ENCODE results near the gene WDR44.
"Not testable (repeated sequence)": the region's sequence is repeated elsewhere in the genome, so short reads cannot be mapped to it uniquely, and the experiment has no call there.

WDR44 gene, protein sequence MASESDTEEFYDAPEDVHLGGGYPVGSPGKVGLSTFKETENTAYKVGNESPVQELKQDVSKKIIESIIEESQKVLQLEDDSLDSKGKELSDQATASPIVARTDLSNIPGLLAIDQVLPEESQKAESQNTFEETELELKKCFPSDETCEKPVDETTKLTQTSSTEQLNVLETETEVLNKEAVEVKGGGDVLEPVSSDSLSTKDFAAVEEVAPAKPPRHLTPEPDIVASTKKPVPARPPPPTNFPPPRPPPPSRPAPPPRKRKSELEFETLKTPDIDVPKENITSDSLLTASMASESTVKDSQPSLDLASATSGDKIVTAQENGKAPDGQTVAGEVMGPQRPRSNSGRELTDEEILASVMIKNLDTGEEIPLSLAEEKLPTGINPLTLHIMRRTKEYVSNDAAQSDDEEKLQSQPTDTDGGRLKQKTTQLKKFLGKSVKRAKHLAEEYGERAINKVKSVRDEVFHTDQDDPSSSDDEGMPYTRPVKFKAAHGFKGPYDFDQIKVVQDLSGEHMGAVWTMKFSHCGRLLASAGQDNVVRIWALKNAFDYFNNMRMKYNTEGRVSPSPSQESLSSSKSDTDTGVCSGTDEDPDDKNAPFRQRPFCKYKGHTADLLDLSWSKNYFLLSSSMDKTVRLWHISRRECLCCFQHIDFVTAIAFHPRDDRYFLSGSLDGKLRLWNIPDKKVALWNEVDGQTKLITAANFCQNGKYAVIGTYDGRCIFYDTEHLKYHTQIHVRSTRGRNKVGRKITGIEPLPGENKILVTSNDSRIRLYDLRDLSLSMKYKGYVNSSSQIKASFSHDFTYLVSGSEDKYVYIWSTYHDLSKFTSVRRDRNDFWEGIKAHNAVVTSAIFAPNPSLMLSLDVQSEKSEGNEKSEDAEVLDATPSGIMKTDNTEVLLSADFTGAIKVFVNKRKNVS

DNA sequence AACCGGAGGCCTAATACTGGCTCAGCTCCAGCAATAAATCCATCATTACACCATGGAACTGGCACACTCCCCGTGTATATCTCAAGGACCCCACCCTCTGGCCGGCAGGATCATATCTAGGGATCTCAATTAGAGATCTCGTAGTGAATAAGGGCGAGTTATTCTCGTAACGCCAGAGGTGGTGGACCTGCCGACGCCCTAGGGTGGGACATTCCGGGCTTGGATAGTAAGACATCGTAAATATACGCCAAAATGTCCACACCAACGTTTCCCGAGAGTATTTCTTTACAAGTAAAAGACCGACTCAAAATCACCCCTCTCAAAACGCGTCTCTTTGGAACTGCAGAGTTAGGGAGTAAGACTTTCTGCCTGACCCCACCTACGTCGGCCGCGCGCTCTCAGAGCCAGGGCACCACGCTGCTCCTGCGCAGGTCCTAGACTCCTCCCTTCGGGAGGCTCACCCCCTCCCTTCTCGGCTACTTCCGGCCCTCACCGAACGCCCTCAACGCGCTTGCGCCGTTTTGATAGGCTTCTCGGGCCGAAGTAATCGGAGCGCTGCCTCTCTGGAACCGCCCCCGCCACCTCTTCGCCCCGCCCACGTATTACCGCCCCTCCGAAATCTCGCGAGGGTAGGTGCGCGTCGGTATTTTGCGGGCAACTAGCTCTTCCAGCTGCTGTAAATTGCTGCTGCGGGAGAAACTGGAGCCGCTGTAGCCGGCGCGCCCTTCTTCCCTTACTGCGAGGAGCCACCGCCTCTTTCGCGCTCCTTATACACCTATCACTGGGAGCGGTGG is at the start of gene WDR44:
WDR44 (plus strand) TSS at position 643 of the 794 bp plus-strand sequence. CDS start 398 bp downstream, outside the sequence.
- DNase-seq, result peak; percentile 98

DNA sequence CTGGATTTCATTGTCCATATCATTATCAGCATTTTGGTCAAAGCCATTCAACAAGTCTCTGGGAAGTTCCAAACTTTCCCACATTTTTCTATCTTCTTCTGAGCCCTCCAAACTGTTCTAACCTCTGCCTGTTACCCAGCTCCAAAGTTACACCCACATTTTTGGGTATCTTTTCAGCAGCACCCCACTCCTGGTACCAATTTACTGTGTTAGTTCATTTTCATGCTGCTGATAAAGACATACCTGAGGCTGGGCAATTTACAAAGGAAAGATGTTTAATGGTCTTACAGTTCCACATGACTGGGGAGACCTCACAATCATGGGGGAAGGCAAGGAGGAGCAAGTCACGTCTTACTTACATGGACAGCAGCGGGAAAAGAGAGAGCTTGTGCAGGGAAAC is 40.1 kb upstream of the WDR44 start:
- not testable (repeated sequence) for DNase-seq

DNA sequence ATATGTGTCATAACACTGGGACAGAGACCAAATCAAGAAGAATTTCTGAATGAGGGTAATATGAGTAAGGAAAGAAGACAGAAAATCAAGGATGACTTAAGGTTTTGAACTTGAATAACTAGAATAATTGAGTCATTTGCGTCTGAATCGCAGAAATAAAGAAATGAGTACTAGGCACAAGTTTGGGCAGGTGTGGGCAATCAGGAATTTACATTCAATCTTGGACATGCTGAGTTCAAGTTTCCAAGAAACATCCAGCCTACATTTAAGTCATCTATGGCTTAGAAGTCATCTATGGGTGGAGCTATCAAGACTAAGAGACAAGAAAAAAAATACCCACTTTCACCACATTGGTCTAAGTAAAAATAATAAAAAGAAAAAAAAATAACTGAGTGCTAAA is 30.4 kb upstream of the WDR44 start:
- no peak for DNase-seq

DNA sequence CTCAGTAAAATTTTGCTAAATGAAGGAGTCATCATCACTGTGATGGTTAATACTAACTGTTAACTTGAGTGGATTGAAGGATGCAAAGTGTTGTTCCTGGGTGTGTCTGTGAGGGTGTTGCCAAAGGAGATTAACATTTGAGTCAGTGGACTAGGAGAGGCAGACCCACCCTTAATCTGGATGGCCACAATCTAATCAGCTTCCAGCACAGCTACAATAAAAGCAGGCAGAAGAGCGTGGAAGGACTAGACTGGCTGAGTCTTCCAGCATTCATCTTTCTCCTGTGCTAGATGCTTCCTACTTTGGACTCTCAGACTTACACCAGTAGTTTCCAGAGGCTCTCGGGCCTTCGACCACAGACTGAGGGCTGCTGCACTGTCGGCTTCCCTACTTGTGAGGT is 21.3 kb upstream of the WDR44 start:
- no peak for DNase-seq

DNA sequence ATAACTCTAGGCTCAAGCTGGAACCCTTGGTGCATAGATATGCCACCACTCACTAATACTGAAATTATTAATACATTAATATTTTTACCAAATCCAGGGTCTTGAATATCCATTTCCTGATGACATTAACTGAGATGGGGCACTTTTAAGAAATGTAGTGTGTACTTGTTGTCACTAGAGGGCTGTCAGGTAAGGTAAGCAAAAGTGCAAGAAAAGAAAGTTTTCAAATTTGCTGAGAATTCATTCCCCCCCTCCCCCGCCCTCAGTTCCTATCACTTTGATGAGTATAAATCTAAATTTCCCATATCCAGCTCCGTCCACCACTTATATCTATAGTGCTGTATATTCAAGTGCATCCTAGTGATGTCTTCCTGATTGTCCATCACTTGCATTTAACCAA is 20.5 kb upstream of the WDR44 start:
- DNase-seq, result no peak

DNA sequence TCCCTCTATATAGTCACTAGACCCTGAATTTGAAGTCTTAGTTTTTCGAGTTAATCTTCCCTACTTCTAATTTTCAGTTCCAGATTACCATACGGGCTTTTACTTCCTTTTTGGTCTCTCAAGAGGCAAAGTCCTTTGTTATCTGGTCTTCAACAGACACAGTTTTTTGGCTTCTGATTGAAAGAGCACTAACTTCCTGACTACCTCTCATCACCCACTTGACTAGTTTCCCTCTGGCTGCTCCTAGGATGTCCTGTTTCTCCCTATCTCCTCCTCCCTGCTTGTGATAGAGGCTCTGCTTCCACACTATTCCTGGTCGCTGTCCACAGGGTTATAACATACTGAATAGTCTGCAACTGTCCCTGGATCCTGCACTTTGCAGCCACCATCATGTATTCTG is 16.7 kb upstream of the WDR44 start:
- DNase-seq, result no peak

DNA sequence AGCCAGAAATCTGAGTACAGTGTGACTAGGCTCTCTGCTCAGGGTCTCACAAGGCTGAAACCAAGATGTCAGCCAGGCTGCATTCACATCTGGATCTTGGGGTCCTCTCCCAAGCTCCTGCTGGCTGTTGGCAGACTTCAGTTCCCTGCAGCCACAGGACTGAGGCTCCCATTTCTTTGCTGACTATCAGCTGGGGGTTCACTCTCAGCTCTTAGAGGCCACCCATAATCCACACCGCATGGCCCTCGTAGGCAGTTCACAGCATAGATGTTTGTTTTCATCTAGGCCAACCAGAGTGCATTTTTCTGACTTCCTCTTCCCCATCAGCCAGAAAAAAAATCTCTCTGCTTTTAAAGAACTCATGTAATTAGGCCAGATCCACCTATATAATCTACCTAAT is 8.2 kb upstream of the WDR44 start:
- DNase-seq, result no peak

DNA sequence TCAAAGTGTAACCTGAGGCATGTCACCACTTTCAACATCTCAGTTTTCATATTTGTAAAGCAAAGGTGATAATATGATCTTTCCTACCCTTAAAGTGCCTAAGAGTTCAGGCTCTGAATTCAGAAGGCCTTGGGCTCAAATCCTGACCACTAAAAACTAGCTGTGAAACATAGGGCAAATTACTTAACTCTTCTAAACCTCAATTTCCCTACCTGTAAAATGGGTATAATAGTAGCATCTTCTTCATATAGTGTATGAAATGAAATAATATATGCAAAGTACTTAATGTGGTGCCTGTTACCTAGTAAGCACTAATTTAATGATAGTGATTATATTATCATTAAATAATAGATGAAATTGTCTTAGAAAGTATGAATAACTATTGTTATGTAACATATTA is 7.0 kb upstream of the WDR44 start:
- DNase-seq, result no peak

DNA sequence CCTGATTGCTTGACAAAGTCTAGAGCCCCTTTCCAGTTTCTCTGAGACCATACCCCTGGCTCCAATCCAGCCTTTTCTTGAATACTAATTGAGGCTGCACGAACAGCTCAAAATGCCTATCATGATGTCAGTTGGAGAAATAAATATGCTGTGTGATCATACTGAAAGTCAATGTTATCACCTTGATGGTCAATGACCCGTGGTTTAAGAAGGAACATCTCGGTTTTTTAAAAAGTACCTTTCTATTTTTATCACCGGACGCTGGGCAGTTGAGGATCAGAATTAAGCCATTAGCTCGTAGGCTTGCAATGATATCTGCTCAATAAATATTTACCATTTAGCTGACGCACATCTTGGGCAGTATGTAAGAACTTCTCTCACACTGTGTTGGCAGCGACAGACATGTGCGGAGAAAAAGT is 852 bp upstream of the WDR44 start:
- no peak for DNase-seq

DNA sequence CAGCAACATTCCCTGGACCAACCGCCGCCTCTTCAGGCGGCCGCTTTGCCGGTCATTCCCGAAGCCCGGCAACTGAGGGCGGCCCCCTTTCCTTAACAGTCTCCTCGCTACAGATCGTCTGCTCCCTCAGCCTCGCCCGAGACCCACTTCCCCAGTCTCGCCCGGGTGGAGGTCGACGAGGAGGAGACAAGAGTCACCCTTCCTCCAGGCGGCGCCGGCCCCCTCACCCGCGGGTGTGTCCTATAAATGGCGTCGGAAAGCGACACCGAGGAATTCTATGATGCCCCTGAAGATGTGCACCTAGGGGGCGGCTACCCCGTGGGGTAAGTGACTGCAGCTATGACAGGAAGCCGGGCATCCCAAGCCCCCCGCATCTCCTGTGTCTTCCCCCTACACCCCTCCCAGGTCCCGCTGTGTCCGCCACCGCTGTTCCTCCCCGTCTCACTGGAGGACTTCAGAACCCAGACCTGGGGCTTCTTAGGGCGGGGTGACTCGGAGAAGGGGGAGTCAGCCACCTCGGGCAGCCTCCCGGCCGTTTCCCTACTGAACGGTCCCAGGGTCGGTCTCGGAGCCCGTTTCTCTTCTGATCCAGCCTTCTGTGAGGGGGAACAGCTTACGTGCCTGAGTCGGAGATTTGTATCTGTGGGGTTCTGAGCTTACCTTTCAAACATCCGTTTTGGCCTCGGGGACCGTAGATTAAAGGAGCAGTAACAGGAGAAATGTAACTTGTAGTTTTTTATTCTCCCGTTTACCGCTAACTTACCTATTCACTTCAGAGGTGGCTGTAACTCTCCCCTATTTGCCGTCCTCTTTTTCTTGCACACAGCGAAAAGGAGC is 570 bp downstream of the WDR44 start:
- DNase-seq, result peak; percentile 20

DNA sequence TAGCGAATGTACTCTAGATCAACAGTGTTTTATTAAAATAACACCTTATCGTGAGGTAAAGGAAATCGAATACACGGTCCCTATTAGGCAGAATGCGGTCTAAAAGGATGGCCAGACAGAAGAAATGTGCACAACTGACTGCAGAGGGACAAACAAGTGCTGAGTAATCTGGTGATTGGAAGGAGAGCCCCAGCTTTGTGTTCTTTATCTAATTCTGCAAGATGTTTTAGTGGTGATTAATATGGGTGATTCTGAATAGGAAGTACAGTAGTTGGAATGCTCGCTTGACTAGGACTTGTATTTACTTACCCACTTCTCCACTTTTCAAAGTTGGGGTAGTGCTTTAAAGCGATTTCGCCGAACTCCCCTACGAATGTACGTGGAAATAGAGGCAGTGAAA is 1.2 kb downstream of the WDR44 start:
- DNase-seq, result no peak

DNA sequence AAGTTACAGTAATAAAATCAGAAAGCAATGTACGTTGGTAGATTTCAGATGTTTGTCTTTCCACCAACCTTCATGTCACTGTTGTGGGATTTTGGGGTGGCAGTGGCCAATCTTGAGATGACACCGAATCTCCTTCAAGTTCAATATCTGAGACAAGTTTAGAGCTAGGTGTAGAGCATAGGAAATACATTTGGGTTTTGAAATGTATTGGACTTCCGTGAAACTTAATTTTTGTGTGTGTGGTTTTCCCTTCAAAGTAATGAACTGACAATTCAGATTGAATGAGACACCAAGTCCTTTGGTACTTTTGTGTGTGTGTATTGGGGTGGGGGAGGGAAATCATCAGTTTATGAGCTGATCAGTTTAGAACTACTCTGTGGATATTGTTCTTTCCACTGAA is 1.8 kb downstream of the WDR44 start:
- no peak for DNase-seq

DNA sequence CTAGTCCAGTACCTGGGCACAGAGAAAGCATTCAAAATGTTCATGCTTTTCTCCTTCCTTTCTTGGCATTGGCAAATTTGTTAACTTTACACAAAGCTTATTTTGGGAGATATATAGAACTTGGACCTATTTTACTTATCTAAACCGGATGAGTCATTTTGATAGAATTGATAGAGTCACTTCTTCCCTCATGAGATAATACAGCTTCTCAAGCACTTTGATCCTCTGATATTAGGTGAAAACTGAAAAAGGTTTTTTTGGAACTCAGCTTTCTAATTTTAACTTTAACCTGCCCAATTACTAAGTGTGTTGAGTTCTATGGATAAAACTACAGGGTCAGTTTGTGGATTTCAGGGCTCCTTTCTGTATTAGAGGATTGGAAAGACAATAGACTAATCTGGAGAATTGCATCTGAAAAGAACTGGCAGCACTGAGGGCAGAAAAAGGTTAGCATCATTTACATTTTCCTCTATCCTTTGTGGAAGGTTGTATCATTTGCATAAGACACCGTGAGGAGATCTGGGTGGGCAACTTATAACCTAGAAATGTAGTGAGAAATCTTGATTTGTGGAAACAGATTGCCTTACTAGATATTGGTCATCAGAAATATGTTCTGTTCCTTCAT is 2.4 kb downstream of the WDR44 start:
- DNase-seq, result no peak

DNA sequence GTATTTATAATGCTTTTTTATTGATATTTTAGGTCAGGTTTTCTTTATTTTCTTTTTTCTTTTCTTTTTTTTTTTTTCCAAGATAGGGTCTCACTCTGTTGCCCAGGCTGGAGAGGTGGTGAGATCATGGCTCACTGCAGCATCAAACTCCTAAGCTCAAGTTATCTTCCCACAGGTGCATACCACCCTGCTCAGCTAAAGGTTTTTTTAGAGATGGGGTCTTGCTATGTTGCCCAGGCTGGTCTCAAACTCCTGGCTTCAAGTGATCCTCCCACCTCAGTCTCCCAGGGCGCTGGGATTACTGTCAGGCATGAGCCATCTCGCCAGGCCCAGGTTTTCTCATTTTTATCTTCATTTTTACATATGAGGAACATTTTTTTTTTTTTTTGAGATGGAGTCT is 3.3 kb downstream of the WDR44 start:
- DNase-seq, result no peak

DNA sequence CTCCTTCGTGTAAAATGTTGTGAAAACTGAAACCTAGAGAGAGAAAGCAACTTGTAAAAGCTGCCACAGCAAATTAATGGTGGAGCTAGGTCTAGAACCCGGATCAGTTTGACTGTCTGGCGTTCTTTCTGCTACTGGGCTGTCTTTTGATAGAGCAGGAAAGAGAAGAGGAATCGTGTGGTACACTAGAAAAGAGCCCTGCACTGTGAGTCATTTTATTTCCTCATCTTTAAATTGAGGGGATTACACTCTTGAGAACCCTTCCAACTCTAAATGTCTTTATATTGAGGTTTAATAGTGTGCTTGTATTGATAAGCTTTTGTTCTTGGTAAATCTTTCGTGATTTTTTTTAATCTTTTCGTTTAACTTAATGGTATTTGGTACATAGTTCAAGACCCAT is 4.3 kb downstream of the WDR44 start:
- no peak for DNase-seq

DNA sequence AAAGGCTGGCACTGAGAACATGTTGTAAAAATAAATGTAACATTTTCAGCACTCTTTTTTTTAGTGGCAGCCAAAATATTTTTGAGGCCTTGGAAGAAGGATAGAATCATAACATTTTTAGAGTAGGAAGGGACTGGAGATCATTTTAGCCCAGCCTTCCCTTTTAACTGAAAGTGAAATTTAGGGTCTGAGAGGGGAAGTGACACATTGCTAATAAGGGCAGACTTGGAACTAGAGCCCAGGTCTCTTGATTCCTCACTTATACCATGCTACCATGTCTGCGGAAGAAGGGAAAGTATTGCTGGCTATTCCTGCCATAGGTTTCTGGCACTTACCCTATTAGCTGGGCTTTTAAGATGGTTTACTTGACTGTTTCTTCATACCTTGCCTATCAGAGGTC is 4.8 kb downstream of the WDR44 start:
- no peak for DNase-seq

DNA sequence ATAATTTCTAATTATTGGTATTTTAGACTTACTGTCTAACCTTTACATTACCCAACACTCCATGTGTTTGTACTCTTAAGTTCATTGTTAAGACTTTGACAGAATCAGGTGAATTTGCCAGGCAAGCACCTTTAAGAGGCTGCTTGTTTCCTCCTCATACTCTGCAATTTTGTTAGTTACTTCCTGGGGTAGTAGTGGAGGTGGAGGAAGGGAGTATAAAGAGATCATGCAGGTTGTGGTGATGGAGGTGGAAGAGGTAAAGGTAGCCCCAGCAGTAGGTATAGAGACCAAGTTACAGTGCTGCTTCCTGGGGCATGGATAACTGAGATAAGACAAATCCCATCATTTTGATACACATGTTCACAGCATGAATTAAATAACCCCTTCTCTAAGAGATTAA is 6.7 kb downstream of the WDR44 start:
- DNase-seq, result no peak

DNA sequence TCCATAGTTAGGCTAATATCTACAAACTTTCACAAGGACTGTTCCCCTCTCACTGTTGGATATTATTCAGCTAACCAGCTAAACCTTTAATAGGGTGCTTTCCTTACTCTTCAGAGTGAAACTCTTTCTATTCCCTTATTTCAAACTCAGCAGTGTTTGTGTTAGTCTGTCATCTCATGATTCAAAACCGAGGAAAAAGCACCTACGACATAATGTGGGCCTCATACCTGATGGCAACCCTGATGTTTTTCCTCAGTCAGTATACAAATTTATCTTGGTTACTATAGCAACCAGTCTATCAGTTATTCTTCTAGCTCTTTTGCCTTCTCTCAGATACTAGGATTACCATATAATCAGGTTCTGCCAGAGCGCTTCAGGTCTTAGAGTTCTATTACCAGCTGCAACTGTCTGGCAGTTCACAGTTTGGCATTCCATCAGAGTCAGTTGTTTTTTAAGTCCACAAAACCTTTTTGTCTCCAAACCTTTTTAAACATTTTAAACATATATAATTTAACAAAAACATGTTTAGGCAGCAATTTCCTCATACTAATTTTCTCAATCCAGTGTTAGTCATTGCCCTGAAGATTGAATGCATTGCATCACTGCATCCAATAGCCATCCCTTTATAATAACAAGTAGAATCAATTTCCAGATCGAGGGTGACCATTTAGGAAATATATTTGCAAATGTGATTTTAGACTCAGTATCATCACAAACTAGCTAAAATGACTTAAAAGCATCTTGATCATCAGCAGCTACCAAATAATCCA is 7.4 kb downstream of the WDR44 start:
- no peak for DNase-seq

DNA sequence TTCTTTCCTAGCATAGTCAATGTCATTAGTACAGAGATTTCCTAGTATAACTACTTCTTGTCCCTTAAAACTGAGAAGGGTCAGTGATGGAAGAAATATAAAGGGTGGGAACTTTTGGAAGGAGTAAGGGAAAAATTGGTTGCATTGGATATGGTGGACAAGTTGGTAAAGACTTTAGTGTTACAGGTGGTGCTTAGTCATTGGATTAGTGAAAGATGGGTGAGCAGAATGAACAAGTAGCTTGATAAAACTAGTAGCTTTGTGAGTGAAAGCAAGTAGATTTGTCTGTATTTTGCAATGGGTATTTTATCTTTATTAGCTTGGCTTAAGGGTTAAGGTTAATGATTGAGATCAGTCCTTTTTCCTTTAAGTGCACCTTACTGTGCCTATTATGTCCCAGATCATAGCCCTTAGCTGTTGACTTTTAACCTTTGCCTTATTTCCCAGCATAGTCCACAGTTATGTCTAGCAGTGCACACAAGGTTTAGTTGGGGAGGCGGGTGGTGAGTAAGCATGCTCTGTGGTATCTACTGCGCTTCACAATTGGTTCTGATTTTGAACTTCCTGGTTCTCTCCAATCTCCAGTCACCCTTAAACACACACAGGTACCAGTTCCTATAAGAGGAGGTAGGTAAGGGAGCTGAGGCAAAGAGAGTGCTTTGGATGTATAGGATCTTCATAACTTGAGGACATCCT is 9.5 kb downstream of the WDR44 start:
- no peak for DNase-seq

DNA sequence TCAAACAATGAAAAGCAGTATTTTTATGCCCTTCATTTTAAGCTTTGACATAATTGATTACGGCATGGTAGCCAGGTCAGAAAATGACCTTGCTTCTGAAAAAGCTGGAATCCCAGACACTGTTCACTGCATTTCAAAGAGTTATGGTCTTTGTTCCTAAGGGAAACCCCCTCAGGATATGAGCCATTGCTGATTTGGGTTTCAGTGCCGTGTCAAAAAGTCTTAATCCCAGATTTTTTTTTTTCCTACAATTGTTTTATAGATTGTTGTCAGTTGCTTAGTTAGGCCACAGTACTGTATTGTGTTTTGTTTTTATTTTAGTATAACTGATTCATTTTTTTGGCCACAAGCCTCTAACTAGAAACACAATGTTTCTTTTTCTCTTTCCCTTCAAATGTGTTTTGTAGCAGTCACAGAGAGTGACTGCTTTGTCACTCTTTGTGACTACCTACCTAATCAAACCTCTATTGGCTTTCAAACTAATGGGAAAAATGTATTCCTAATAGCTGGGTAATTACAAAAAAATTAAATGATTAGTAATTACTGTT is 10.3 kb downstream of the WDR44 start:
- no peak for DNase-seq
